ENCODE data around the gene NEURL1. TPM values are rescaled to one million over a fixed set of nuclear protein-coding genes. Genes with fewer than 3 reads are reported as not detected.

NEURL1 gene
- total RNA-seq, 1 donor from 2014 or later = 1.3 TPM

DNA sequence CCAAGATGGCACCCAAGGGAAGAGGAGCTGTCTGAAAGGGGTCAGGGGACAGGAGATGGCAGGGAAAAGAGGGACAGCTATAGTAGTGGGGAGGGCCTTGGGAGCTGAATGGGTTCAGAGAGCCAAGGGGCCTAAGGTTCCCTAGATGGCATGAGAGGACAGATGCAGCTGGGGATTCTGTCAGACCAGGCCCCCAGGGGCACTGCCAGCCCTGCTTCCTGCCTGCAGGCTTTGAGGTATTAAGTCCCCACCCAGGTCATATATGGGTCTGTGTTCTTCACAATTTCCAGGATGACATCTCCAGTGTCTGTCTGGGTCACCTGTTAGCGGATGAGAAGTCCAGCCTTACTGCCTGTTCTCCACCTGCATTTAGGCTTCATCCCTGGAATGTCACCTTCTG lies 56.7 kb downstream of the NEURL1 start:
- DNase-seq (ENCODE audit: low read depth) = no peak
- H3K27me3 ChIP-seq (ENCODE audit: control insufficient read depth, insufficient read depth, low read length) = peaks cover 22% of the 10 kb centered on the region
- H3K4me3 ChIP-seq (ENCODE audit: low read depth, low read length) = no peak overlapping the region
- TF ChIP-seq, protein P1, sequence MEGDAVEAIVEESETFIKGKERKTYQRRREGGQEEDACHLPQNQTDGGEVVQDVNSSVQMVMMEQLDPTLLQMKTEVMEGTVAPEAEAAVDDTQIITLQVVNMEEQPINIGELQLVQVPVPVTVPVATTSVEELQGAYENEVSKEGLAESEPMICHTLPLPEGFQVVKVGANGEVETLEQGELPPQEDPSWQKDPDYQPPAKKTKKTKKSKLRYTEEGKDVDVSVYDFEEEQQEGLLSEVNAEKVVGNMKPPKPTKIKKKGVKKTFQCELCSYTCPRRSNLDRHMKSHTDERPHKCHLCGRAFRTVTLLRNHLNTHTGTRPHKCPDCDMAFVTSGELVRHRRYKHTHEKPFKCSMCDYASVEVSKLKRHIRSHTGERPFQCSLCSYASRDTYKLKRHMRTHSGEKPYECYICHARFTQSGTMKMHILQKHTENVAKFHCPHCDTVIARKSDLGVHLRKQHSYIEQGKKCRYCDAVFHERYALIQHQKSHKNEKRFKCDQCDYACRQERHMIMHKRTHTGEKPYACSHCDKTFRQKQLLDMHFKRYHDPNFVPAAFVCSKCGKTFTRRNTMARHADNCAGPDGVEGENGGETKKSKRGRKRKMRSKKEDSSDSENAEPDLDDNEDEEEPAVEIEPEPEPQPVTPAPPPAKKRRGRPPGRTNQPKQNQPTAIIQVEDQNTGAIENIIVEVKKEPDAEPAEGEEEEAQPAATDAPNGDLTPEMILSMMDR (IDR thresholded peaks at IDR 0.05; ENCODE audit: insufficient read depth, low read length, poor library complexity, severe bottlenecking) = no peak
- no peaks in the 10 kb centered on the region for H3K36me3 ChIP-seq (ENCODE audit: control insufficient read depth, insufficient read depth, low read length)

DNA sequence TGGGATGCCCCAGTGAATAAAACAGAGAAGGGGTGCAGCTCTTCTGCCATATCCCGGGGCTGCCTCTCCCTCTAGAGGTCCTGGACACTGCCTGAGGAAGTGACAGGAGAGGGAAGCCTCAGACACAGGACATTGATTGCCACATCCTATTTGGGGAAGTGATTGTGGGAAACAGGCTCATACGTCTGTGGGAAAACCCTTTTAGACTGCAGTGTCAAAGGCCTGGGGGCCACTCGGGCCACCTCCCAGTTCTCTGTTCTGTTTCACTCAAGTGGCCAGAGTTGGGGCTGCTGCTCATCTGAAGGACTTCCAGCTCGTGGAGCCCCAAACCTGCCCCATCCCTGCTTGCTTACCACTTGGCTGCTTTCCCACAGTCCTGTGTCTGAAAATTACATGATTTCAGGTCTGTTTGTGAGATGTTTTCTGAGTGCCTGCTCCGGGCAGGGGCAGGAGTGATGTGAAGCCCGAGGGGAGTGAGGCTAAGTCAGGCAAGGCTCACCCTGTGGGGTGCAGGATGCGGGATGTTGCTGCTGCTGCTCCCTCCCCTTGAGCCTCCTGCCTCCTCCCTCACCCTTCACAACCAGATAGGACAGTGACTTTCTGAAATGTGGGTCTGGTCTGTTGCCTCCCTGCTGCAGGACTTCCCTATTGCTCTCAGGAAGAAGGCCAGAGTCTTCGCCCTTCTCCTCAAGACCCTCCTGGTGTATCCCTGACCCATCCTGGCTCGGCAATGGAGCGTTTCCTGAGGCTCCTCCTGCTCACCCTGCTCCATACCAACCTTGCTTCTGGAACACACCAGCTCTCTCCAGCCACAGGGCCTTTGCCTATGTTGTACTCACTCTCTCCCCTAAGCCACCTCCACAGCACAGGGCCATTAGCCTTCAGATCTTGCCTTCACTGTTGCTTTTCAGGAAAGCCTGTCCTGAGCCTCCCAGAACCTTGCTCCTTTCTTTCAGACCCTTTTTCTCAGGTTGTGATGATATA lies 58.4 kb downstream of the NEURL1 start:
- H3K27me3 ChIP-seq (ENCODE audit: control insufficient read depth, insufficient read depth, low read length) = peaks cover 37% of the 10 kb centered on the region
- DNase-seq (ENCODE audit: low read depth) = no peak
- TF ChIP-seq, protein P1 (IDR thresholded peaks at IDR 0.05; ENCODE audit: insufficient read depth, low read length, poor library complexity, severe bottlenecking) = no peak

DNA sequence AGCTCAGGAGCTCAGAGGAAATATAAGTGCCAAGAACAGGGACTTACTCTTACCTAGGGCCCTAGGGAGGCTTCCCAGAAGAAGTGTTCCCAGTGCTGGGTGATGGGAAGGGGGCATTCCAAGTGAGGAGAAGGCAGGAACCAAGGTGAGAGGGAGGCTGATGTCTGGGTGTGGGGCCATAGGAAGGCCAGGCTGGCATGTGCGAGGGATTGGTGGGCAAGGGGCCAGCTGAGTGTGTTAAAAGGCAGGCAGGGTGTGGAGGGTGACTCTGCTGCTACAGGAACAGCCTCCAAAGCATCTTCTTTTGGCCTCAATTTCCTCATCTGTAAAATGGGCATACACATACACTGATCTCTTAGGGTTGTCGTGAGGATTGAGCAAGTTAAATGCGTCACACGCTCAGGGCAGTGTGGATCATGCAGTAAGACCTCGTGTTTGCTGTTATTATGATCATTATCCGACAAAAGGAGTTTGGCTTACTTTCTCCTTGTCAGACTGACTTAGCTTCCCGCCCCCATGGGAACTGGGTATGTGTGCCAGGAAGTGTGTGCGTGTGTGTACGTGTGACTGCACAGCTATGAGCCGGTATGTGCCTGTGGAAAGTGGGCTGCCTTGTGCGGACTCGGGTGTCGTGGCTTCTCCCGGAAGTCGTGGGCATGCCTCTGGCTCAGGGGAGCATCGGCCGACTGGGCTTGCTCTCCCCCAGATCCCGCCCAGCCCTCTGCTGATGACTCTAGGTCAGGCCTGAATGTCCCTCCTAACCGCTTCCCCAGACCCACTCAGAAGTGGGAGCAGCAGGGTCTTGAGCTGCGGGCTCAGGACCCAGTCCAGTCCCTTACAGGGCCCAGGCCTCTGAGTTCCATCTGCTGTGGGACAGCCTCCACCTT lies 59.6 kb downstream of the NEURL1 start:
- TF ChIP-seq, protein P1 (IDR thresholded peaks at IDR 0.05; ENCODE audit: insufficient read depth, low read length, poor library complexity, severe bottlenecking) = no peak

More for the DNA sequence above, 58.4 kb downstream of the NEURL1 start:
- Histone ChIP-seq H3K4me3 (ENCODE audit: low read depth, low read length) (no peak overlapping the region), H3K36me3 (ENCODE audit: control insufficient read depth, insufficient read depth, low read length) (no peaks in the 10 kb centered on the region)

DNA sequence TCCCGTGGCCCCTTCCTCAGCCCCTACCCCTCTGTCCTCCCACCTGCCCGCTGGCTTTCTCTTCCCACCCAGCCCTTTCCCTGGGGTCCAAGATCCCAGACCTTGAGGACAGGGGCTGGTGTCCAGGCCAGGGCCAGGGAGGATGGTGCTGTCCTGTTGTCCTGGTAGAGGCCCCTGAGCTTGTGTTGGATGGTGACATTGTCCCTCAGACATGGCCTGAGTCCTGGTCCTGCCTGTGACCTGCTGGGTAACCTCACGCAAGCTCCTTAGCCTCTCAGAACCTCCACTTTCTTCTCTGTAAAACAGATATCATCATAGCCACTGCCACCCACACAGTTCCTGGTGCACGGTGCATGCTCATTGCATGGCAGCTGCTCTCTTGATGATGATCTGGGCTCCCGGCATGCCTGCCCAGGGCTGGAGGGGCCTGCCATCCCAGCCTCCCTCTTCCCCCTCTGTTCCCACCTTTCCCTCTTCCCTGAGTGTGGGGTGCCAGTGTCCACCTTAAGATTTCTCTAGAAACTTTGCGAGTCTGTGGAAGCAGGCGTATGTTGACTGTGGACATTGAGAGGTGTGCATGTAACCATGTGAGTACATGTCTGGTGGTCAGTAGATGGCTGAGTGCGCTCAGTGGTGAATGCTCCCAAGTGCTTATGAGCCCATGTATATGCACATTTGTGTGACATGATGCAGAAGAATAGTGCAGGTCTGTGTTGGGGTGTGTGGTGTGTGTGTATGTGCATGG lies 60.4 kb downstream of the NEURL1 start:
- DNase-seq (ENCODE audit: low read depth) = no peak
- H3K36me3 ChIP-seq (ENCODE audit: control insufficient read depth, insufficient read depth, low read length) = no peaks in the 10 kb centered on the region
- no peak overlapping the region for H3K4me3 ChIP-seq (ENCODE audit: low read depth, low read length)
- TF ChIP-seq, protein P1 (IDR thresholded peaks at IDR 0.05; ENCODE audit: insufficient read depth, low read length, poor library complexity, severe bottlenecking) = no peak
- peaks cover 45% of the 10 kb centered on the region for H3K27me3 ChIP-seq (ENCODE audit: control insufficient read depth, insufficient read depth, low read length)

More for the DNA sequence above, 59.6 kb downstream of the NEURL1 start:
- Histone ChIP-seq H3K27me3 (ENCODE audit: control insufficient read depth, insufficient read depth, low read length) (peaks cover 42% of the 10 kb centered on the region), H3K4me3 (ENCODE audit: low read depth, low read length) (no peak overlapping the region), H3K36me3 (ENCODE audit: control insufficient read depth, insufficient read depth, low read length) (no peaks in the 10 kb centered on the region)
- no peak for DNase-seq (ENCODE audit: low read depth)

DNA sequence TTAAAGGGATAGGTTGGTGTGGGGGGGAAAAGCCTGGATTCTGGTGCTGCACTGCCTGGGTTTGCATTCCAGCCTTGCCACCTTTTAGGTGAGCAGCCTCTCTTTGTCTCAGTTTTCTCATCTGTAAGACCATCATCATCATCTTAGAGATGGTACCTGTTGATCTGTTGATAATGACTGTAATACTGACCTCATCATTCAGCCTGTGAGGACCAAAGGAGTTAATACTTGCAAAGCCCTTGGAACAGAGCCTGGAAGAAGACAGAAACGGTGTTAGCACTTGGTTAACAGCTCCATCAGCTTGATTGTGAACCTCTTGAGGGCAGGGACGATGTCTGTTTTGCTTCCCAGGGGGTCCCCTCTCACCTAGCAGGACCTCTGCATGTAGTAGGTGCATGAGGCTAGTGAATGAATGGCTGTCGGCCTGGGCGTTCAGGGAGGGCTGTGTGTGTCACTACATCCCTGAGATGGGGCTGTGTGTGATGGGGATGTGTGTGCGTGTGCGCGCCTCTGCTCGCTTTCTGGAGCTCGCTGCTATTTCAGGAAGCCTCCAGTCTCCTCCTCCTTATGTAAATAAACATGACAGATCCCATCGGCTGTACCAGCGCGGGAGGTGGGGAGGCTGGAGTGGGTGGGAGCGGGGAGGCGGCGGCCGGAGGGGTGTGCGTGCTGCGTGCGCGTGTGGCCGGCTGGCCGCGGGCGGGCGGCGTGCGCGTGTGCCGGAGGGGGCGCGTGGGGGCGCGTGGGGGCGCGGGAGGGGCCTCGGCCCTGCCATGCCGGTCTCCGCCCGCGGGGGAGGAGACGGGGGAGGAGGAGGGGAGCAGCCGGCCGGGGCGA lies 61.2 kb downstream of the NEURL1 start:
- TF ChIP-seq, protein P1 (IDR thresholded peaks at IDR 0.05; ENCODE audit: insufficient read depth, low read length, poor library complexity, severe bottlenecking) = no peak
- peaks cover 53% of the 10 kb centered on the region for H3K27me3 ChIP-seq (ENCODE audit: control insufficient read depth, insufficient read depth, low read length)
- peak; percentile 14 for DNase-seq (ENCODE audit: low read depth)
- H3K36me3 ChIP-seq (ENCODE audit: control insufficient read depth, insufficient read depth, low read length) = no peaks in the 10 kb centered on the region
- H3K4me3 ChIP-seq (ENCODE audit: low read depth, low read length) = peak overlapping the region; percentile 23
